GM11168 (cell line): Measurements from ENCODE around the gene USP40.

Experiments
- in situ Hi-C: fragments of 300-500 bp; cut with MboI; formaldehyde crosslinking; loops from one replicate; pipeline ENCODE4 v1.12.0; 2022; ENCODE audit warnings: low sequenced_read_pairs; ENCODE audit not compliant: unreplicated experiment

Gene USP40

DNA sequence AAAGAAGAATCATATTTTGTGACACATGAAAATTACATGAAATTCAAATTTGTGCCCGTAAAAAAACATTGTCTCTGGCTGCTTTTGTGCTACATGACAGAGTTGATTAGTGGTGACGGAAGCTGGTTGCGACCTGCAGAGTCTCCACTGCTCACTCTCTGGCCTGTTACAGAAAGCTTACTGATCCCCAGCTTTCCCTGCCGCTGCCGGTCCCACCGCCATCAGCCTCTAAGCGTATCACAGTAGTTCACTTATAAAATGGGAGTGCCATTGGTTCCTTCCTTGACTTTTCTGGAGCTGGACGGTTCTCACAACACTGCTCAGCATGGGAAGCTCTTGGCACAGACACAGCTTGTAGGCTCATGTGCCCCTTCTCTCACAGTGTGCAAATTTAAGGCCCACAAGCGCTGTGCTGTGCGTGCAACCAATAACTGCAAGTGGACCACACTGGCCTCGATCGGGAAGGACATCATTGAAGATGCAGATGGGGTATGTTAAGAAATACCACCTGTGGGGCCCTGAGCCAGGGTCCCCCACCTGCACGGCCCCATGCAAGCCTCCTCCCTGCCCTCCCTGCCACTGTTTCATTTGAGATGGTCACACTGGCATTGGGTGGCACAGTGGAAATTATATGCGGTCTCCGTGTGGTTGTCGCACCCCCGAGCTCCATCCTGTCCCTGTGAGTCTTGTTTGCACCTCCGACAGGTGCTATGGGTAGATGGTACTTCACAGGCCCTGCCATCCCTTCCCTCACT, 131.0 kb downstream of the USP40 start:
- in situ Hi-C loops: no loop called here

DNA sequence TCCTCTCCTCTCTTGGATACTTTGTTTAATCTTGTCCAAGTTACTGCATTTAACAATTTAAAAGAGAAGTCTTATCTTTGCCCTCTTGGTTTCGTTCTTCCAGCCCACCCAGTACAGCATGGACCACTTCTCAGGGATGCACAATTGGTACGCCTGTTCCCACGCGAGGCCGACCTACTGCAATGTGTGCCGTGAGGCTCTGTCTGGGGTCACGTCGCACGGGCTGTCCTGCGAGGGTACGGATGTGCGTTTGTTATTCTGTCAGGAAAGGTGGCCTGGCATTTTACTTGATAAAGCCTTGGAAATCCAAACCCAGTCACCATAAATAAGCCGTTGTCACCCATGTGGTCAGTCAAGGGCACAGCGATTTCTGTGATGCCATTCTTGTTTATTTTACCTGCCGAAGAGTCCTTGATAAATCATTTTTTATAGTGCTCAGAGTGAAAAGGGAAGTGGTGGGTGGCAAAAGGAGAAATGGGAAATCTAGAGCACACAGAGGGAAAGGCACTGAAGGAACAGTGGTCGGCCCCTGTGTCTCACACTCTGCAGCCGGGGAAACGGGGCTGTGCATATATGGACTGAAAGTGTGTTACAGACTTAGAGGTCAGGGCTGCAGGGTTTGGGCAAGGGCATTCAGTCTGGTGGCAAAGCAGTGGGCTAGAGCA, 131.8 kb downstream of the USP40 start:
- in situ Hi-C loops: no loop called here

- in situ Hi-C loops: no loop called here
Observed at GRCh38 chr2:233433794-233434193, 132.8 kb downstream of the USP40 start.

DNA sequence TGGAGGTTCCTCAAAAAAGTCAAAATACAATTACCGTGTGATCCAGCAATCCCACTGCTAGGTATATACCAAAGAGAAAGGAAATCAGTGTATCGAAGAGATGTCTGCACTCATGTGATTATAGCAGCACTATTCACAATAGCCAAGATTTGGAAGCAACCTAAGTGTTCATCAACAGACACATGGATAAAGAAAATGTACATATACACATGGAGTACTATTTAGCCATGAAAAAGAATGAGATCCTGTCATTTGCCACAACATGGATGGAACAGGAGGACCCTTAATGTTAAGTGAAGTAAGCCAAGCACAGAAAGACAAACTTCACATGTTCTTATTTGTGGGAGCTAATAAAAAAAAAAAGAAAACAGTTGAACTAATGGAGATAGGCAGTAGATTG, 133.6 kb downstream of the USP40 start:
- in situ Hi-C loops: no loop called here

- in situ Hi-C loops: no loop called here
Observed at GRCh38 chr2:233430651-233431050, 135.9 kb downstream of the USP40 start.

GRCh38 chr2:233430081-233430480, 136.5 kb downstream of the USP40 start:
- in situ Hi-C loops: no loop called here

GRCh38 chr2:233429175-233429897, 137.2 kb downstream of the USP40 start:
- in situ Hi-C loops: no loop called here

GRCh38 chr2:233428438-233428837, 138.1 kb downstream of the USP40 start:
- in situ Hi-C loops: no loop called here

- in situ Hi-C loops: no loop called here
Observed at GRCh38 chr2:233428008-233428407, 138.6 kb downstream of the USP40 start.

GRCh38 chr2:233426619-233427342, 139.8 kb downstream of the USP40 start:
- in situ Hi-C loops: no loop called here
